K562 (cell line): ENCODE measurements around the gene F12. TPM values are rescaled to one million over a fixed set of nuclear protein-coding genes. Genes with fewer than 3 reads are reported as not detected.

Experiments
- FOXP1 ChIP-seq: sonication (generic); formaldehyde crosslinking; IDR thresholded peaks from 2 replicates; pipeline ENCODE4 v1.8.0; 2022; ENCODE audit warnings: mild to moderate bottlenecking, missing genetic modification reagents
- HNRNPK ChIP-seq: fragments of 200-400 bp; formaldehyde crosslinking; IDR thresholded peaks from one replicate; pipeline ENCODE4 v1.6.1; 2018; ENCODE audit warnings: mild to moderate bottlenecking, low read depth, low read length; ENCODE audit not compliant: poor library complexity, severe bottlenecking
- MAZ ChIP-seq, 2 experiments: fragments of 450-650 bp in 1 of 2; sonication (generic) in 1 of 2; formaldehyde crosslinking; IDR thresholded peaks in 1 of 2; conservative IDR thresholded peaks in 1 of 2; 2 replicates each; pipeline versions ENCODE4 v1.4.0 to v1.5.0; 2020; ENCODE audit warnings: mild to moderate bottlenecking in 1 of 2, missing genetic modification reagents in 1 of 2
- MCM5 ChIP-seq: fragments of 450-650 bp; IDR thresholded peaks from 2 replicates; pipeline ENCODE4 v1.6.1; 2016; ENCODE audit warnings: low read depth
- PHF20 ChIP-seq: fragments of 450-650 bp; IDR thresholded peaks from 2 replicates; pipeline ENCODE4 v1.6.1; 2018; ENCODE audit not compliant: partially characterized antibody
- RNF2 ChIP-seq: sonication (generic); IDR thresholded peaks from 2 replicates; pipeline ENCODE4 v1.6.1; 2016
- polyA plus RNA-seq, 8 experiments: library from polyadenylated mRNA; depleted of rRNA in 4 of 8; stranded (reverse) in 5 of 8; unstranded in 3 of 8; fragments of >200 nt; fragmentation: Nextera tagmentation in 2 of 8; fragmentation: Illumina TruSeq in 1 of 8; extraction: Ambion mirVana in 2 of 8; extraction: Trizol in 1 of 8; gene quantifications; 2 replicates each; pipeline versions ENCODE4 v1.2.1 to v1.2.3, GENCODE V29; 2011 to 2014; ENCODE audit warnings: inconsistent platforms in 1 of 8, missing spikeins in 1 of 8
- total RNA-seq, 7 experiments: library from RNA; depleted of rRNA in 6 of 7; stranded (reverse); fragments of >200 nt in 6 of 7; fragmentation: Illumina TruSeq in 2 of 7; extraction: Trizol in 2 of 7; gene quantifications; 2 replicates each; pipeline versions ENCODE4 v1.2.1 to v1.2.3, GENCODE V29; 2011 to 2021; ENCODE audit warnings: low replicate concordance in 1 of 7
- TF ChIP-seq, protein P1 (sequence below), 2 experiments: fragments of 450-650 bp; formaldehyde crosslinking in 1 of 2; IDR thresholded peaks; 2 replicates each; pipeline versions ENCODE4 v1.4.0 to v1.6.1; 2014 to 2020; ENCODE audit warnings: mild to moderate bottlenecking in 2 of 2, borderline replicate concordance in 1 of 2, low read depth in 1 of 2
- TF ChIP-seq, protein P2 (sequence below), 2 experiments: fragments of 450-650 bp in 1 of 2; sonication (generic) in 1 of 2; formaldehyde crosslinking in 1 of 2; IDR thresholded peaks; 2 replicates each; pipeline versions ENCODE4 v1.7.1 to v1.9.0; 2016 to 2022; ENCODE audit warnings: inconsistent platforms in 1 of 2, mild to moderate bottlenecking in 1 of 2, missing genetic modification reagents in 1 of 2

Gene F12
- total and polyA plus RNA-seq, 9 of the 15 experiments (the other 6 are each of a cell fraction or from before 2014, with no cell fraction given), result 0.59 to 18.3 (median 3.6) TPM

DNA sequence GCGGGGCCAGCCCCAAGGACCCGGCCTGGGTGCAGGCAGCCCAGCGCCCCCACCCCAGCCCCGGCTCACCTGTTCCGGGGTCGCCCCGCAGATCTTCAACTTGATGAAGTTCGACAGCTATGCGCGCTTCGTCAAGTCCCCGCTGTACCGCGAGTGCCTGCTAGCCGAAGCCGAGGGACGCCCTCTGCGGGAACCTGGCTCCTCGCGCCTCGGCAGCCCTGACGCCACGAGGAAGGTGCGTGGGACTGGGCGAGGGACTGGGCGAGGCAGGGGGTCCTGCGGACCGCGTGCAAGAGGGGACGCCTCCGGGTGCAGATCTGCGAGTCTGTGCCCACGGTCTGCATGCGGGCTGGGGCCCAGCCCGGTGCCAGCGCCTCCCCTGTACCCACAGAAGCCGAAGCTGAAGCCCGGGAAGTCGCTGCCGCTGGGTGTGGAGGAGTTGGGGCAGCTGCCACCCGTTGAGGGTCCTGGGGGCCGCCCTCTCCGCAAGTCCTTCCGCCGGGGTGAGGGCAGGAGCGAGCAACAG is 42.0 kb downstream of the F12 start (continued):
- TF ChIP-seq, protein P1, sequence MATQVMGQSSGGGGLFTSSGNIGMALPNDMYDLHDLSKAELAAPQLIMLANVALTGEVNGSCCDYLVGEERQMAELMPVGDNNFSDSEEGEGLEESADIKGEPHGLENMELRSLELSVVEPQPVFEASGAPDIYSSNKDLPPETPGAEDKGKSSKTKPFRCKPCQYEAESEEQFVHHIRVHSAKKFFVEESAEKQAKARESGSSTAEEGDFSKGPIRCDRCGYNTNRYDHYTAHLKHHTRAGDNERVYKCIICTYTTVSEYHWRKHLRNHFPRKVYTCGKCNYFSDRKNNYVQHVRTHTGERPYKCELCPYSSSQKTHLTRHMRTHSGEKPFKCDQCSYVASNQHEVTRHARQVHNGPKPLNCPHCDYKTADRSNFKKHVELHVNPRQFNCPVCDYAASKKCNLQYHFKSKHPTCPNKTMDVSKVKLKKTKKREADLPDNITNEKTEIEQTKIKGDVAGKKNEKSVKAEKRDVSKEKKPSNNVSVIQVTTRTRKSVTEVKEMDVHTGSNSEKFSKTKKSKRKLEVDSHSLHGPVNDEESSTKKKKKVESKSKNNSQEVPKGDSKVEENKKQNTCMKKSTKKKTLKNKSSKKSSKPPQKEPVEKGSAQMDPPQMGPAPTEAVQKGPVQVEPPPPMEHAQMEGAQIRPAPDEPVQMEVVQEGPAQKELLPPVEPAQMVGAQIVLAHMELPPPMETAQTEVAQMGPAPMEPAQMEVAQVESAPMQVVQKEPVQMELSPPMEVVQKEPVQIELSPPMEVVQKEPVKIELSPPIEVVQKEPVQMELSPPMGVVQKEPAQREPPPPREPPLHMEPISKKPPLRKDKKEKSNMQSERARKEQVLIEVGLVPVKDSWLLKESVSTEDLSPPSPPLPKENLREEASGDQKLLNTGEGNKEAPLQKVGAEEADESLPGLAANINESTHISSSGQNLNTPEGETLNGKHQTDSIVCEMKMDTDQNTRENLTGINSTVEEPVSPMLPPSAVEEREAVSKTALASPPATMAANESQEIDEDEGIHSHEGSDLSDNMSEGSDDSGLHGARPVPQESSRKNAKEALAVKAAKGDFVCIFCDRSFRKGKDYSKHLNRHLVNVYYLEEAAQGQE (IDR thresholded peaks at IDR 0.05; ENCODE audit: borderline replicate concordance), result no peak; the same call in 1 of the 2 replicates
- TF ChIP-seq, protein P1 (CRISPR knock-in tag; IDR thresholded peaks at IDR 0.05; ENCODE audit: low read depth), result peak; percentile 52; the same call in 1 of the 2 replicates
- TF ChIP-seq, protein P2, sequence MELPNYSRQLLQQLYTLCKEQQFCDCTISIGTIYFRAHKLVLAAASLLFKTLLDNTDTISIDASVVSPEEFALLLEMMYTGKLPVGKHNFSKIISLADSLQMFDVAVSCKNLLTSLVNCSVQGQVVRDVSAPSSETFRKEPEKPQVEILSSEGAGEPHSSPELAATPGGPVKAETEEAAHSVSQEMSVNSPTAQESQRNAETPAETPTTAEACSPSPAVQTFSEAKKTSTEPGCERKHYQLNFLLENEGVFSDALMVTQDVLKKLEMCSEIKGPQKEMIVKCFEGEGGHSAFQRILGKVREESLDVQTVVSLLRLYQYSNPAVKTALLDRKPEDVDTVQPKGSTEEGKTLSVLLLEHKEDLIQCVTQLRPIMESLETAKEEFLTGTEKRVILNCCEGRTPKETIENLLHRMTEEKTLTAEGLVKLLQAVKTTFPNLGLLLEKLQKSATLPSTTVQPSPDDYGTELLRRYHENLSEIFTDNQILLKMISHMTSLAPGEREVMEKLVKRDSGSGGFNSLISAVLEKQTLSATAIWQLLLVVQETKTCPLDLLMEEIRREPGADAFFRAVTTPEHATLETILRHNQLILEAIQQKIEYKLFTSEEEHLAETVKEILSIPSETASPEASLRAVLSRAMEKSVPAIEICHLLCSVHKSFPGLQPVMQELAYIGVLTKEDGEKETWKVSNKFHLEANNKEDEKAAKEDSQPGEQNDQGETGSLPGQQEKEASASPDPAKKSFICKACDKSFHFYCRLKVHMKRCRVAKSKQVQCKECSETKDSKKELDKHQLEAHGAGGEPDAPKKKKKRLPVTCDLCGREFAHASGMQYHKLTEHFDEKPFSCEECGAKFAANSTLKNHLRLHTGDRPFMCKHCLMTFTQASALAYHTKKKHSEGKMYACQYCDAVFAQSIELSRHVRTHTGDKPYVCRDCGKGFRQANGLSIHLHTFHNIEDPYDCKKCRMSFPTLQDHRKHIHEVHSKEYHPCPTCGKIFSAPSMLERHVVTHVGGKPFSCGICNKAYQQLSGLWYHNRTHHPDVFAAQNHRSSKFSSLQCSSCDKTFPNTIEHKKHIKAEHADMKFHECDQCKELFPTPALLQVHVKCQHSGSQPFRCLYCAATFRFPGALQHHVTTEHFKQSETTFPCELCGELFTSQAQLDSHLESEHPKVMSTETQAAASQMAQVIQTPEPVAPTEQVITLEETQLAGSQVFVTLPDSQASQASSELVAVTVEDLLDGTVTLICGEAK (IDR thresholded peaks at IDR 0.05), result peak; percentile 28; the same call in 1 of the 2 replicates
- TF ChIP-seq, protein P2 (CRISPR knock-in tag; IDR thresholded peaks at IDR 0.05), result 0 out of 2 replicates have a peak, but pooled peaks have one; percentile 24
- TF ChIP-seq MCM5 (no peak), MAZ (CRISPR knock-in tag; conservative IDR thresholded peaks at IDR 0.05 in 1 of 2, IDR thresholded peaks at IDR 0.05 in 1 of 2) (peak; percentile 9 to 66), PHF20 (peak; percentile 16), RNF2 (peak; percentile 91), HNRNPK (no peak), FOXP1 (CRISPR knock-in tag) (peak; percentile 78; the same call in 1 of the 2 replicates)
